Measurements from ENCODE around the gene SCN5A. TPM values are rescaled to one million over a fixed set of nuclear protein-coding genes. Genes with fewer than 3 reads are reported as not detected.

Gene SCN5A
- polyA plus RNA-seq, 1 donor (not counting 4 experiments of a cell fraction or from before 2014, with no cell fraction given) = 0.26 TPM

- Histone ChIP-seq H3K9me3 (ENCODE audit: control insufficient read depth, low read depth, low read length) (no peaks in the 10 kb centered on the region), H3K79me2 (ENCODE audit: control insufficient read depth, insufficient read depth, low read length) (no peaks in the 10 kb centered on the region), H2AFZ (ENCODE audit: control insufficient read depth, low read length) (no peak overlapping the region), H3K4me3 (ENCODE audit: control insufficient read depth in 2 of 3, extremely low read depth in 1 of 3, insufficient read depth in 2 of 3, low read depth in 1 of 3, low read length in 3 of 3) (no peak overlapping the region), H3K4me1 (ENCODE audit: control insufficient read depth, extremely low read depth, insufficient read depth, low read length) (no peaks in the 10 kb centered on the region), H3K27me3 (ENCODE audit: control insufficient read depth, extremely low read depth, insufficient read depth, low read length) (peaks cover 4% of the 10 kb centered on the region), H3K9me1 (ENCODE audit: control insufficient read depth, extremely low read depth, insufficient read depth, low read length) (no peaks in the 10 kb centered on the region), H3K36me3 (ENCODE audit: control insufficient read depth in 2 of 2, extremely low read depth in 1 of 2, insufficient read depth in 2 of 2, low read length in 2 of 2) (no peaks in the 10 kb centered on the region), H3K27ac (ENCODE audit: control insufficient read depth, insufficient read depth, low read length) (no peak overlapping the region), H4K20me1 (ENCODE audit: control insufficient read depth, extremely low read depth, insufficient read depth, low read length) (no peaks in the 10 kb centered on the region), H3K4me2 (ENCODE audit: control insufficient read depth, extremely low read depth, insufficient read depth, low read depth, low read length) (no peak overlapping the region), H3K9ac (ENCODE audit: control insufficient read depth, extremely low read depth, insufficient read depth, low read length) (no peak overlapping the region)
- dilution Hi-C loops (cut with MboI; ENCODE audit: extremely low pct_ligation_motif_present, low sequenced_read_pairs) = no loop called here
- DNase-seq (ENCODE audit: low read depth, low spot score) (no peak), FAIRE-seq (no peak)
- TF ChIP-seq CTCF (optimal IDR thresholded peaks at IDR 0.05 in 1 of 3, IDR thresholded peaks at IDR 0.05 in 1 of 3, conservative IDR thresholded peaks at IDR 0.05 in 1 of 3; ENCODE audit: extremely low read depth in 1 of 3, insufficient read depth in 2 of 3, low read length in 3 of 3) = no peak
- no peak for TF ChIP-seq EZH2 (IDR thresholded peaks at IDR 0.05; ENCODE audit: low read length)
These were observed 49.6 kb downstream of the SCN5A start for GRCh38 chr3:38599886-38600285.

- H3K9me3 ChIP-seq (ENCODE audit: control insufficient read depth, low read depth, low read length) = no peaks in the 10 kb centered on the region
- no peaks in the 10 kb centered on the region for H3K79me2 ChIP-seq (ENCODE audit: control insufficient read depth, insufficient read depth, low read length)
- H3K9ac ChIP-seq (ENCODE audit: control insufficient read depth, extremely low read depth, insufficient read depth, low read length) = no peak overlapping the region
- H3K36me3 ChIP-seq (ENCODE audit: control insufficient read depth in 2 of 2, extremely low read depth in 1 of 2, insufficient read depth in 2 of 2, low read length in 2 of 2) = no peaks in the 10 kb centered on the region
- no peak overlapping the region for H3K4me2 ChIP-seq (ENCODE audit: control insufficient read depth, extremely low read depth, insufficient read depth, low read depth, low read length)
- no peaks in the 10 kb centered on the region for H4K20me1 ChIP-seq (ENCODE audit: control insufficient read depth, extremely low read depth, insufficient read depth, low read length)
- DNase-seq (ENCODE audit: low read depth, low spot score) (no peak), FAIRE-seq (no peak)
- H3K4me3 ChIP-seq (ENCODE audit: control insufficient read depth in 2 of 3, extremely low read depth in 1 of 3, insufficient read depth in 2 of 3, low read depth in 1 of 3, low read length in 3 of 3) = no peak overlapping the region
- H2AFZ ChIP-seq (ENCODE audit: control insufficient read depth, low read length) = no peak overlapping the region
- H3K27me3 ChIP-seq (ENCODE audit: control insufficient read depth, extremely low read depth, insufficient read depth, low read length) = peaks cover 4% of the 10 kb centered on the region
- H3K9me1 ChIP-seq (ENCODE audit: control insufficient read depth, extremely low read depth, insufficient read depth, low read length) = no peaks in the 10 kb centered on the region
- TF ChIP-seq EZH2 (IDR thresholded peaks at IDR 0.05; ENCODE audit: low read length) (no peak), CTCF (optimal IDR thresholded peaks at IDR 0.05 in 1 of 3, IDR thresholded peaks at IDR 0.05 in 1 of 3, conservative IDR thresholded peaks at IDR 0.05 in 1 of 3; ENCODE audit: extremely low read depth in 1 of 3, insufficient read depth in 2 of 3, low read length in 3 of 3) (no peak)
- no peak overlapping the region for H3K27ac ChIP-seq (ENCODE audit: control insufficient read depth, insufficient read depth, low read length)
- no peaks in the 10 kb centered on the region for H3K4me1 ChIP-seq (ENCODE audit: control insufficient read depth, extremely low read depth, insufficient read depth, low read length)
- dilution Hi-C loops (cut with MboI; ENCODE audit: extremely low pct_ligation_motif_present, low sequenced_read_pairs) = no loop called here
These were observed 50.7 kb downstream of the SCN5A start for GRCh38 chr3:38598791-38599190.
